Measurements from ENCODE around the gene KIF21B. TPM values are rescaled to one million over a fixed set of nuclear protein-coding genes. Genes with fewer than 3 reads are reported as not detected.

KIF21B gene
- total and polyA plus RNA-seq, 2 experiments from 2014 or later = 0.18 to 1.3 TPM

DNA sequence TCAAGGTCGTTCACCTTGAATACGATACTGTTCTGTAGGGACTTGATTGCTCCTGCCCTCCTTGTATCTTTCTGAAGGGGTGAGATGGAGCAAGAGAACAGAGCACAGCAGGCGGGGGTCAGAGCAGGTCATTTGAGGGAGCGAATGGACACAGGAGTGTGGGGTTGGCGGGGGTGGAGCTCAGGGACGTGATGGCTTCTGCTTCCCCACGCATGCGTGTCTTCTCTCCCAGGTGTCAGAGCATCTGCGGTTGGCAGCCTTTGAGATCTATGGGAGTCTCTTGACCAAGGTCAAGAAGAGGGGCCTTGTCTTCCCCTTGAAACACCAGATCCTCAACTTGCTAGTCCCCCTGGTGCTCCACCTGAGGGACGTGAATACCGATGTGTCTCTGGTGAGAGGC, 64.9 kb downstream of the KIF21B start:
- Histone ChIP-seq H4K20me1 (ENCODE audit: insufficient read depth, poor library complexity, severe bottlenecking) (no peaks in the 10 kb centered on the region), H2AFZ (no peak overlapping the region), H3K9me2 (replicated peaks; ENCODE audit: insufficient read depth) (no peaks in the 10 kb centered on the region), H3K4me1 (ENCODE audit: insufficient read depth) (no peaks in the 10 kb centered on the region), H3K4me2 (no peak overlapping the region), H3K4me3 (no peak overlapping the region), H3K36me3 (replicated peaks; ENCODE audit: insufficient read depth, low read depth) (no peaks in the 10 kb centered on the region), H3K27me3 (no peaks in the 10 kb centered on the region), H3K9me3 (ENCODE audit: low read depth) (no peaks in the 10 kb centered on the region), H3K27ac (no peak overlapping the region), H3K79me2 (no peaks in the 10 kb centered on the region)
- TF ChIP-seq, protein P1, sequence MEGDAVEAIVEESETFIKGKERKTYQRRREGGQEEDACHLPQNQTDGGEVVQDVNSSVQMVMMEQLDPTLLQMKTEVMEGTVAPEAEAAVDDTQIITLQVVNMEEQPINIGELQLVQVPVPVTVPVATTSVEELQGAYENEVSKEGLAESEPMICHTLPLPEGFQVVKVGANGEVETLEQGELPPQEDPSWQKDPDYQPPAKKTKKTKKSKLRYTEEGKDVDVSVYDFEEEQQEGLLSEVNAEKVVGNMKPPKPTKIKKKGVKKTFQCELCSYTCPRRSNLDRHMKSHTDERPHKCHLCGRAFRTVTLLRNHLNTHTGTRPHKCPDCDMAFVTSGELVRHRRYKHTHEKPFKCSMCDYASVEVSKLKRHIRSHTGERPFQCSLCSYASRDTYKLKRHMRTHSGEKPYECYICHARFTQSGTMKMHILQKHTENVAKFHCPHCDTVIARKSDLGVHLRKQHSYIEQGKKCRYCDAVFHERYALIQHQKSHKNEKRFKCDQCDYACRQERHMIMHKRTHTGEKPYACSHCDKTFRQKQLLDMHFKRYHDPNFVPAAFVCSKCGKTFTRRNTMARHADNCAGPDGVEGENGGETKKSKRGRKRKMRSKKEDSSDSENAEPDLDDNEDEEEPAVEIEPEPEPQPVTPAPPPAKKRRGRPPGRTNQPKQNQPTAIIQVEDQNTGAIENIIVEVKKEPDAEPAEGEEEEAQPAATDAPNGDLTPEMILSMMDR (IDR thresholded peaks at IDR 0.05; ENCODE audit: poor library complexity) = no peak
- TF ChIP-seq EZH2phosphoT487 (IDR thresholded peaks at IDR 0.05; ENCODE audit: low read depth, severe bottlenecking, unreplicated experiment) = no peak
- no peak for TF ChIP-seq EZH2 (IDR thresholded peaks at IDR 0.05; ENCODE audit: borderline replicate concordance)
- DNase-seq (ENCODE audit: low spot score) = no peak
- 92% methylated on average over 11 of the region's 11 CpGs for WGBS (ENCODE audit: low lambda C conversion rate, missing lambda C conversion rate)

- no peaks in the 10 kb centered on the region for H3K79me2 ChIP-seq
- H3K4me2 ChIP-seq = no peak overlapping the region
- H3K9me2 ChIP-seq (replicated peaks; ENCODE audit: insufficient read depth) = no peaks in the 10 kb centered on the region
- WGBS (ENCODE audit: low lambda C conversion rate, missing lambda C conversion rate) = 85% methylated on average over 3 of the region's 3 CpGs
- H3K9me3 ChIP-seq (ENCODE audit: low read depth) = no peaks in the 10 kb centered on the region
- no peaks in the 10 kb centered on the region for H3K36me3 ChIP-seq (replicated peaks; ENCODE audit: insufficient read depth, low read depth)
- no peak for TF ChIP-seq EZH2phosphoT487 (IDR thresholded peaks at IDR 0.05; ENCODE audit: low read depth, severe bottlenecking, unreplicated experiment)
- TF ChIP-seq, protein P1 (IDR thresholded peaks at IDR 0.05; ENCODE audit: poor library complexity) = no peak
- TF ChIP-seq EZH2 (IDR thresholded peaks at IDR 0.05; ENCODE audit: borderline replicate concordance) = no peak
- H3K27ac ChIP-seq = no peak overlapping the region
- H2AFZ ChIP-seq = no peak overlapping the region
- H3K4me3 ChIP-seq = no peak overlapping the region
- H3K4me1 ChIP-seq (ENCODE audit: insufficient read depth) = no peaks in the 10 kb centered on the region
- H4K20me1 ChIP-seq (ENCODE audit: insufficient read depth, poor library complexity, severe bottlenecking) = no peaks in the 10 kb centered on the region
- no peak for DNase-seq (ENCODE audit: low spot score)
- H3K27me3 ChIP-seq = no peaks in the 10 kb centered on the region
Measured at GRCh38 chr1:200954434-200954833, 69.1 kb downstream of the KIF21B start.

GRCh38 chr1:200951016-200951415, 72.5 kb downstream of the KIF21B start:
- Histone ChIP-seq H3K36me3 (replicated peaks; ENCODE audit: insufficient read depth, low read depth) (no peaks in the 10 kb centered on the region), H3K4me2 (no peak overlapping the region), H3K79me2 (no peaks in the 10 kb centered on the region), H3K27ac (no peak overlapping the region), H4K20me1 (ENCODE audit: insufficient read depth, poor library complexity, severe bottlenecking) (no peaks in the 10 kb centered on the region), H3K9me2 (replicated peaks; ENCODE audit: insufficient read depth) (no peaks in the 10 kb centered on the region), H3K9me3 (ENCODE audit: low read depth) (peaks cover 4% of the 10 kb centered on the region), H3K4me1 (ENCODE audit: insufficient read depth) (no peaks in the 10 kb centered on the region), H2AFZ (no peak overlapping the region), H3K27me3 (no peaks in the 10 kb centered on the region), H3K4me3 (no peak overlapping the region)
- TF ChIP-seq EZH2 (IDR thresholded peaks at IDR 0.05; ENCODE audit: borderline replicate concordance) (no peak), EZH2phosphoT487 (IDR thresholded peaks at IDR 0.05; ENCODE audit: low read depth, severe bottlenecking, unreplicated experiment) (no peak)
- no peak for DNase-seq (ENCODE audit: low spot score)
- WGBS (ENCODE audit: low lambda C conversion rate, missing lambda C conversion rate) = 90% methylated on average over 2 of the region's 2 CpGs

GRCh38 chr1:200949626-200950025, 73.9 kb downstream of the KIF21B start:
- H3K27me3 ChIP-seq = no peaks in the 10 kb centered on the region
- no peaks in the 10 kb centered on the region for H3K79me2 ChIP-seq
- no peak overlapping the region for H3K4me3 ChIP-seq
- H3K9me2 ChIP-seq (replicated peaks; ENCODE audit: insufficient read depth) = no peaks in the 10 kb centered on the region
- H3K4me2 ChIP-seq = no peak overlapping the region
- H2AFZ ChIP-seq = no peak overlapping the region
- H3K4me1 ChIP-seq (ENCODE audit: insufficient read depth) = no peaks in the 10 kb centered on the region
- 86% methylated on average over 8 of the region's 8 CpGs for WGBS (ENCODE audit: low lambda C conversion rate, missing lambda C conversion rate)
- peaks cover 4% of the 10 kb centered on the region for H3K9me3 ChIP-seq (ENCODE audit: low read depth)
- TF ChIP-seq, protein P1 (IDR thresholded peaks at IDR 0.05; ENCODE audit: poor library complexity) = no peak
- TF ChIP-seq EZH2phosphoT487 (IDR thresholded peaks at IDR 0.05; ENCODE audit: low read depth, severe bottlenecking, unreplicated experiment) = no peak
- TF ChIP-seq EZH2 (IDR thresholded peaks at IDR 0.05; ENCODE audit: borderline replicate concordance) = no peak
- no peak for DNase-seq (ENCODE audit: low spot score)
- no peaks in the 10 kb centered on the region for H4K20me1 ChIP-seq (ENCODE audit: insufficient read depth, poor library complexity, severe bottlenecking)
- H3K36me3 ChIP-seq (replicated peaks; ENCODE audit: insufficient read depth, low read depth) = no peaks in the 10 kb centered on the region
- no peak overlapping the region for H3K27ac ChIP-seq
